Ishikawa (cell line): ENCODE results near the gene PAM.

Source experiments
- CEBPB ChIP-seq: IDR thresholded peaks from 2 replicates; pipeline ENCODE4 v1.6.1; 2012
- EP300 ChIP-seq: IDR thresholded peaks from 2 replicates; pipeline ENCODE4 v1.6.1; 2012; ENCODE audit warnings: borderline replicate concordance
- MAX ChIP-seq: IDR thresholded peaks from 2 replicates; pipeline ENCODE4 v1.6.1; 2012
- NFIC ChIP-seq: IDR thresholded peaks from 2 replicates; pipeline ENCODE4 v1.6.1; 2012
- RAD21 ChIP-seq: IDR thresholded peaks from 2 replicates; pipeline ENCODE4 v1.6.1; 2012; ENCODE audit warnings: low read depth
- REST ChIP-seq: IDR thresholded peaks from 2 replicates; pipeline ENCODE4 v1.6.1; 2012; ENCODE audit warnings: low read depth, mild to moderate bottlenecking
- YY1 ChIP-seq: IDR thresholded peaks from 2 replicates; pipeline ENCODE4 v1.6.1; 2012; ENCODE audit warnings: low read depth

- TF ChIP-seq RAD21 (no peak), CEBPB (no peak), MAX (no peak), YY1 (no peak), REST (no peak), EP300 (no peak), NFIC (no peak)
These were observed 14.6 kb upstream of the PAM start for GRCh38 chr5:102740515-102740914.
